Epithelial cell of proximal tubule (primary cell): Measurements from ENCODE around the gene SELENOH. TPM values are rescaled to one million over a fixed set of nuclear protein-coding genes. Genes with fewer than 3 reads are reported as not detected.

Experiments
- DNase-seq: peaks from one replicate; pipeline ENCODE4 v3.0.0-alpha.2; 2011; ENCODE audit warnings: low read depth
- H3K4me3 ChIP-seq: 2 replicates; pipeline ENCODE4 v1.5.1; 2011; ENCODE audit warnings: low read depth, mild to moderate bottlenecking, low read length
- total RNA-seq: library from RNA; depleted of rRNA; stranded (reverse); fragments of >200 nt; gene quantifications from 2 replicates; pipeline ENCODE4 v1.2.3, GENCODE V29; 2015
- TF ChIP-seq, protein P1 (sequence below): conservative IDR thresholded peaks from 2 replicates; pipeline ENCODE4 v1.5.1; 2012; ENCODE audit warnings: low read depth, mild to moderate bottlenecking, low read length

The SELENOH gene
- total RNA-seq, 1 donor from 2014 or later: 279 TPM

DNA sequence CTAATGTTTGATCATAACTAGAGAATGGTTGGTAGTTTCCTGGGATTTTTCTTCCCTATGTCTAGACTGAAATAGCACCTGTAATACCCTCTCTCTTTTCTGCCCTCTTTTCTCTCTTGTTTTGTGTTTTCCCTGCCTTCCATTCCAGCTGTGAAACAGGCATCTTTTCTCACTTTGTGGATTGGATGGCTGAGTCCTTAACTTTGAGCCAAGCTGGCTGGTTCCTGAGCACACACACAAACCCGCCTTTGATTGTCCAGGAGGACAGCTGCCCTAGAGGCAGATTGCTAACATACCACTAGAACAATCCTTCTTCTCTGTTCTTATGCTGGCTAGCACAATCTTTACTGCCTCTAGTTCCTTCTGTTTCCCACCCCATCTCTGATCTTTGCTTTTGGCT, 38.0 kb downstream of the SELENOH start:
- no peak overlapping the region for H3K4me3 ChIP-seq
- TF ChIP-seq, protein P1, sequence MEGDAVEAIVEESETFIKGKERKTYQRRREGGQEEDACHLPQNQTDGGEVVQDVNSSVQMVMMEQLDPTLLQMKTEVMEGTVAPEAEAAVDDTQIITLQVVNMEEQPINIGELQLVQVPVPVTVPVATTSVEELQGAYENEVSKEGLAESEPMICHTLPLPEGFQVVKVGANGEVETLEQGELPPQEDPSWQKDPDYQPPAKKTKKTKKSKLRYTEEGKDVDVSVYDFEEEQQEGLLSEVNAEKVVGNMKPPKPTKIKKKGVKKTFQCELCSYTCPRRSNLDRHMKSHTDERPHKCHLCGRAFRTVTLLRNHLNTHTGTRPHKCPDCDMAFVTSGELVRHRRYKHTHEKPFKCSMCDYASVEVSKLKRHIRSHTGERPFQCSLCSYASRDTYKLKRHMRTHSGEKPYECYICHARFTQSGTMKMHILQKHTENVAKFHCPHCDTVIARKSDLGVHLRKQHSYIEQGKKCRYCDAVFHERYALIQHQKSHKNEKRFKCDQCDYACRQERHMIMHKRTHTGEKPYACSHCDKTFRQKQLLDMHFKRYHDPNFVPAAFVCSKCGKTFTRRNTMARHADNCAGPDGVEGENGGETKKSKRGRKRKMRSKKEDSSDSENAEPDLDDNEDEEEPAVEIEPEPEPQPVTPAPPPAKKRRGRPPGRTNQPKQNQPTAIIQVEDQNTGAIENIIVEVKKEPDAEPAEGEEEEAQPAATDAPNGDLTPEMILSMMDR: no peak
- DNase-seq: no peak

DNA sequence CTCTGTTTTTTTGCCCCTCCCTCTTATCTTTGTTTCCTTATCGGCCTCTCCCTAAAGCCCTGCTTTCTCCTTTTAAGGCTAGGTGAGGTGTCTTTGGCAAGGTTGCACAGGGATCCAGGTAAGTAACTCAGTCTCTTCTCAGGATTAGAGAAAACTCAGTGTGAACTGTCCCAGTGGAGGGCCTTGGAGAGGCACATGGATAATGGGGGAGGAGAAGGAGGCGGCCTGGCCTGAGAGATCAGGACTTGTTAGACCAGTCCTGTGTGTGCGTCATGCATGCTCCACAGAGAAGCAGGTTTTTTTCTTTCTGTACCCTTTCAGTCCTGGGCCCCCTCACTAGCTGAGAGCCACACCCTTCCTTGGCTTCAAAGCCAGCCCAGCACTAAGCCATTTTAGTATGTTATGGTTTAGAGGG, 40.2 kb downstream of the SELENOH start:
- DNase-seq: no peak
- no peak overlapping the region for H3K4me3 ChIP-seq
- TF ChIP-seq, protein P1: no peak

DNA sequence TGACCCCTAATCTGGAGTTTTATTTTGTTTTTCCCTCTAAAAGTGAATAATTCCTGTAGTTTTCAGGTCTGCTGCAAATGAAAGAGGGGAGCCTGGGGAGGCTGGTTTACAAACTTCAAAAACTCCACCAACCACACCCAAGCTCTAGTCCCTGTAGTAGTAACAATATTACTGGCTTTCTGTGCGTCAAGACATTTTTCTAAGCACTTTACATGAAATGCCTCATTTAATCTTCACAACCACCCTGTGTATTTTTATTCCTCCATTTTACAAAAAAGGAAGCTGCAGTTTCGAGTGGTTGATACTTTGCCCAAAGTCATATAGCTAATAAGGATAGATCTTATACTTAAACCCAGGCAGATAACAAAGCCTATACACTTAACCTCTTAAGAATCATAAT, 43.8 kb downstream of the SELENOH start:
- H3K4me3 ChIP-seq: no peak overlapping the region
- TF ChIP-seq, protein P1: no peak
- no peak for DNase-seq

DNA sequence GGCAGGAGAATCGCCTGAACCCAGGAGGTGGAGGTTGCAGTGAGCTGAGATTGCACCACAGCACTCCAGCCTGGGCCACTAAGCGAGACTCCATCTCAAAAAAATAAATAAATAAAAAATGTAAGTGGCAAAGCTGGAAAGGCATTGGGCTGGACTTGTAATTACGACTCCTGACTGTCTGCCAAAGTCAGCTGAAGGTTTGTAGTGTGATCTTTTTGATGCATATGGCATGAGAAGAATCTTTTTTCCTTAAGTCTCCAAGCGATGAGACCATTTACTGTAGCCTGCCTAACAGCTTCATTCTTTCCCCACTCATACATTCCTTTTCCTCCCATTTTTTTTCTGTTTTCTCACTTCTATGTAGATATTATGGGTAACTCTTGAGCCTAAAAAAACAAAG, 45.1 kb downstream of the SELENOH start:
- no peak overlapping the region for H3K4me3 ChIP-seq
- DNase-seq: no peak
- TF ChIP-seq, protein P1: no peak

DNA sequence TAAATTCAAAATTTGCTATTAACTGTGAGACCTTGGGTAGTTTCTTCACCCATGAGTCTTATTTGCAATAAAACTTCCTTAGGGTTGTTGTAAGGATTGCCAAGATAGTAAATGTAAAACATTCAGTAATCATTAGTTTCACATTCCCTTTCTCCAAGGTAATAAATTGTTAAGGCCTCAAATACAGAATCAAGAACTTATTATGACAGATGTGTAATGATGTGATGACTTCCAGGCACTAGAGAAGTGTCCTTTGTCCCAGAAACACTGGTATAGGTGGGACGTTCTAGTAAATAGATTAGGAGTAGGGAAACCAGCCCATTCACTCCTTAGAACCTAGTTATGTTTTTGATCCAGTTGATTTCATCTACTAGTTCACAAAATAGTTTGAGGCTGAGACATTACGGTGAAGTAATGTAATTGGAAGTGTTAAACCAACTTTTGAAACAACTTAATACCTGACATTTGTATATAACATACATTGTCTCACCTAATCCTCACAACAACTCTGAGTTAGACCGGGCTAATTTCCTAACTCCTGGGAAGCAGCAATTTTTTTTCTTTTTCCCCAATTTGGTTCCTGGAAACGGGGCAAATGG, 45.8 kb downstream of the SELENOH start:
- DNase-seq: no peak
- H3K4me3 ChIP-seq: no peak overlapping the region
- TF ChIP-seq, protein P1: no peak

DNA sequence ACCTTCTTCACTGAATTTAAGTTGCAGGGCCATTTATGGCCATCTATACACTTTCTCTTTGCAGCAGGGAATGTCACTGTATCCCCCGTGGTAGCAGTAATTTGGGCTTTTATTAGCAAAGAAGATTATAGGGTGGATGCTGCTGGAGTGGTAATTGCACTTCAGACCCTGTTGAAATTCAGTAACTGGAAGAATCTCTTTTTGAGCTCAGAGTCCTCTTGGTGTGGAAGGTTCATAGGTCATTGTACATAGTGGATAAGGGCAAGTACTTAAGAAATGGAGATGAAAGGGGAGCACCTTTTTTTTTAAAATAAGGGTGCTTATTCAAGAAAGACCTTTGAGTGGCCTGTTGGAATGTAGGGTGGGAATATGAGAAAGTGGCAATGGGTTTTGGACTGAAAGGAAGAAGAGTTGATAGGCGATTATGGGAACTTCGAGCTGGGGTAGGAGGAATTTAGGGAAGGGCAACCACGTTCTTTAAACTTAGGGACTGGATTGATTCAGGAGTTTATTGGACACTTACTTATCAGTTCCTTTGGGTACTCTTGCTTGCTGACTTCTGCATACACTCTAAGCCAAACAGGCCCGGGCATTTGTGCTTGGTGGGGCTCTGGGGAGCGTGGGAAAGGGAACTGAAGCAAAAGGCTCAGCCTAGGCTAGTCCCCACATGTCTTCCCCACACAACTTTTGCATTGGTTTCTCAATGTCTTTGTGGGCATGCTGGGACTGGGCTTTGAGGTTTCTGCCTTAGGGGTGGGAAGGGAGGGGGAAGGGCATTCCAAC, 46.8 kb downstream of the SELENOH start:
- no peak overlapping the region for H3K4me3 ChIP-seq
- DNase-seq: no peak
- TF ChIP-seq, protein P1: no peak

DNA sequence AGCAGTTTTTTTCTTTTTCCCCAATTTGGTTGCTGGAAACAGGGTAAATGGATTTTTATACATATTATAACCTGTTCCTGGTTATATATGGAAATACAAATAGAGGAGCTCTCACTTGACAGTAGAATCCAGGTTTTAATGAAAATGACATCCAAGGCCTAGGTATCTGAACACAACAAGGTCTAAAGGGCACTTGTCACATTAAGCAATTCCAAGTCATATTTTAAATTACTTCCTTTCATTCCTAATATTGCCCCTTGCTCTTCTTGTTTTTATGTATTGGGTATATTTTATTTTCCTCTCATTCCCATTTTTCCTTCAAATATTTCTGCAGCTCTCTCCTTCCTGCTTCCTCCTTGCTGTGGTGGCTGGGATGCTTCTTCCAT, 47.4 kb downstream of the SELENOH start:
- no peak overlapping the region for H3K4me3 ChIP-seq
- TF ChIP-seq, protein P1: no peak
- no peak for DNase-seq
